OCI-LY7 (cell line): Measurements from ENCODE around the gene PCDH12. TPM values are rescaled to one million over a fixed set of nuclear protein-coding genes. Genes with fewer than 3 reads are reported as not detected.

Experiments used
- BruUV-seq: library from RNA; stranded (reverse); fragments of 400-500 nt; replicated peaks from 2 replicates; lab custom pipeline; 2021; lab: Mats Ljungman, UMichigan
- CTCF ChIA-PET: fragments of 300-600 bp; sonication (Branson Sonifier 250); formaldehyde crosslinking; loops from one replicate; lab custom pipeline; 2022; ENCODE audit warnings: antibody characterized with exemption; ENCODE audit not compliant: unreplicated experiment; lab: Charles Lee
- POLR2A ChIA-PET: fragments of 300-600 bp; sonication (Branson Sonifier 250); formaldehyde crosslinking; loops from one replicate; lab custom pipeline; 2022; ENCODE audit warnings: antibody characterized with exemption; lab: Charles Lee
- DNase-seq: peaks from one replicate; pipeline ENCODE4 v3.0.0-alpha.2; 2015; ENCODE audit warnings: low spot score
- H2AFZ ChIP-seq: fragments of 200-600 bp; sonication (generic), shearing (Covaris generic); 2 replicates; pipeline ENCODE4 v1.6.1; 2014; ENCODE audit warnings: mild to moderate bottlenecking, antibody characterized with exemption, low read length, moderate library complexity
- H3K27ac ChIP-seq: fragments of 200-600 bp; sonication (generic); 2 replicates; pipeline ENCODE4 v1.5.1; 2014; ENCODE audit warnings: mixed run types, low read depth, mild to moderate bottlenecking, moderate library complexity, low read length, inconsistent platforms; ENCODE audit not compliant: poor library complexity, severe bottlenecking
- H3K36me3 ChIP-seq: fragments of 200-600 bp; sonication (generic); 2 replicates; pipeline ENCODE4 v1.6.1; 2014; ENCODE audit warnings: mild to moderate bottlenecking, antibody characterized with exemption, low read length, moderate library complexity, mixed read lengths; ENCODE audit not compliant: insufficient read depth
- H3K4me1 ChIP-seq: fragments of 200-600 bp; sonication (generic); 2 replicates; pipeline ENCODE4 v1.5.1; 2014; ENCODE audit warnings: mild to moderate bottlenecking, low read length; ENCODE audit not compliant: insufficient read depth, poor library complexity, severe bottlenecking
- H3K4me2 ChIP-seq: fragments of 200-600 bp; sonication (generic); 2 replicates; pipeline ENCODE4 v1.6.1; 2014; ENCODE audit warnings: mild to moderate bottlenecking, low read length
- H3K4me3 ChIP-seq: fragments of 200-600 bp; sonication (generic); 2 replicates; pipeline ENCODE4 v1.5.1; 2014; ENCODE audit warnings: mild to moderate bottlenecking, low read depth, low read length; ENCODE audit not compliant: poor library complexity, severe bottlenecking
- H3K79me2 ChIP-seq: fragments of 200-600 bp; sonication (generic); 2 replicates; pipeline ENCODE4 v1.6.1; 2016; ENCODE audit warnings: low read depth, mild to moderate bottlenecking, low read length, moderate library complexity, mixed read lengths; ENCODE audit not compliant: insufficient read depth
- H3K9me2 ChIP-seq: fragments of 200-600 bp; sonication (generic); 2 replicates; pipeline ENCODE4 v1.6.1; 2016; ENCODE audit warnings: mild to moderate bottlenecking, low read length, mixed read lengths; ENCODE audit not compliant: insufficient read depth
- H3K9me3 ChIP-seq: fragments of 200-600 bp; sonication (generic); 2 replicates; pipeline ENCODE4 v1.6.1; 2014; ENCODE audit warnings: mild to moderate bottlenecking, mixed run types, low read length, mixed read lengths
- H4K20me1 ChIP-seq: fragments of 200-600 bp; sonication (generic); 2 replicates; pipeline ENCODE4 v1.6.1; 2014; ENCODE audit warnings: mild to moderate bottlenecking, antibody characterized with exemption, low read length, moderate library complexity, mixed read lengths; ENCODE audit not compliant: insufficient read depth
- CTCF ChIP-seq: fragments of 200-600 bp; sonication (generic); conservative IDR thresholded peaks from 2 replicates; pipeline ENCODE4 v1.5.1; 2014; ENCODE audit warnings: mild to moderate bottlenecking, antibody characterized with exemption, low read length, moderate library complexity, mixed read lengths
- EZH2phosphoT487 ChIP-seq: fragments of 200-600 bp; sonication (generic); IDR thresholded peaks from 2 replicates; pipeline ENCODE4 v1.6.1; 2018; ENCODE audit warnings: low read depth, borderline replicate concordance, mild to moderate bottlenecking, mixed run types, antibody characterized with exemption, low read length, moderate library complexity, mixed read lengths
- intact Hi-C: fragments of 100-400 bp; cut with micrococcal nuclease; formaldehyde crosslinking; loops from one replicate; pipeline ENCODE4 v1.10.0; 2022; ENCODE audit not compliant: unreplicated experiment
- total RNA-seq, 2 experiments: library from RNA; depleted of rRNA in 1 of 2; stranded (reverse); fragments of >200 nt in 1 of 2; shearing (Covaris generic) in 1 of 2; gene quantifications; 2 replicates each; pipeline ENCODE4 v1.2.3, GENCODE V29; 2014 to 2022

The PCDH12 gene
- total RNA-seq, 2 experiments from 2014 or later, result 0.03 TPM; not detected in 1

- no peaks in the 10 kb centered on the region for H3K9me3 ChIP-seq
- ChIA-PET CTCF (interaction anchor here (1.0 to 2.7 kb wide), 3 partner anchors 9 to 223 kb away, joined by 3 to 19 read pairs (median 5); partner anchors contain the start of gene DELE1), POLR2A (interaction anchor here (0.6 to 5.0 kb wide), 7 partner anchors 9 to 584 kb away, joined by 3 to 23 read pairs (median 6); partner anchors contain the start of genes DELE1, PCDHGA1 and RNF14)
- H3K9me2 ChIP-seq, result no peaks in the 10 kb centered on the region
- H3K4me3 ChIP-seq, result no peak overlapping the region
- peak overlapping the region; percentile 71; the same call in 1 of the 2 replicates for H2AFZ ChIP-seq
- H3K27ac ChIP-seq, result no peak overlapping the region
- DNase-seq, result no peak
- TF ChIP-seq EZH2phosphoT487 (no peak), CTCF (no peak)
- no peaks in the 10 kb centered on the region for H4K20me1 ChIP-seq
- no TSS peak for BruUV-seq
- H3K36me3 ChIP-seq, result no peaks in the 10 kb centered on the region
- no peak overlapping the region for H3K4me2 ChIP-seq
- no peaks in the 10 kb centered on the region for H3K79me2 ChIP-seq
- intact Hi-C loops, result loop anchor here (1.0 kb wide), 1 partner anchor 46 kb away; no protein-coding TSS in a partner anchor
- H3K4me1 ChIP-seq, result peaks cover 36% of the 10 kb centered on the region
Measured at GRCh38 chr5:141914797-141915196, 43.2 kb downstream of the PCDH12 start.

- Histone ChIP-seq H3K79me2 (no peaks in the 10 kb centered on the region), H4K20me1 (no peaks in the 10 kb centered on the region), H3K4me2 (peak overlapping the region; percentile 54; the same call in 1 of the 2 replicates), H3K27ac (no peak overlapping the region), H3K4me3 (peak overlapping the region; percentile 5), H2AFZ (peak overlapping the region; percentile 71), H3K36me3 (no peaks in the 10 kb centered on the region), H3K4me1 (peaks cover 36% of the 10 kb centered on the region), H3K9me3 (no peaks in the 10 kb centered on the region), H3K9me2 (no peaks in the 10 kb centered on the region)
- no TSS peak for BruUV-seq
- CTCF ChIA-PET, result interaction anchor here (0.9 to 2.7 kb wide), 3 partner anchors 9 to 47 kb away, joined by 3 to 19 read pairs (median 3); partner anchors contain the start of gene DELE1
- POLR2A ChIA-PET, result interaction anchor here (0.6 to 5.0 kb wide), 5 partner anchors 9 to 55 kb away, joined by 3 to 23 read pairs (median 7); partner anchors contain the start of genes DELE1 and RNF14
- peak; percentile 31 for DNase-seq
- TF ChIP-seq CTCF (peak; percentile 66), EZH2phosphoT487 (no peak)
- intact Hi-C loops, result loop anchor here (1.0 kb wide), 1 partner anchor 46 kb away; no protein-coding TSS in a partner anchor
Measured at GRCh38 chr5:141914199-141914743, 43.7 kb downstream of the PCDH12 start.
